Measurements from ENCODE around the gene RPL9. TPM values are rescaled to one million over a fixed set of nuclear protein-coding genes. Genes with fewer than 3 reads are reported as not detected.
A peak's percentile ranks its signal among the peaks of the same experiment; 100 is the strongest.

RPL9 gene
- total RNA-seq, 1 donor: 3,884 TPM

- no peak for TF ChIP-seq CTCF (IDR thresholded peaks at IDR 0.05; ENCODE audit: insufficient read depth, low read length)
Observed at GRCh38 chr4:39452153-39452859, 6.4 kb downstream of the RPL9 start.

GRCh38 chr4:39451423-39452023 is 7.2 kb downstream of the RPL9 start:
- H3K4me3 ChIP-seq (ENCODE audit: low read depth, low read length): no peak overlapping the region
- TF ChIP-seq CTCF (IDR thresholded peaks at IDR 0.05; ENCODE audit: insufficient read depth, low read length): no peak
- DNase-seq (ENCODE audit: low read depth): no peak

More at GRCh38 chr4:39452153-39452859, 6.4 kb downstream of the RPL9 start:
- H3K4me3 ChIP-seq (ENCODE audit: low read depth, low read length): no peak overlapping the region
- DNase-seq (ENCODE audit: low read depth): no peak

DNA sequence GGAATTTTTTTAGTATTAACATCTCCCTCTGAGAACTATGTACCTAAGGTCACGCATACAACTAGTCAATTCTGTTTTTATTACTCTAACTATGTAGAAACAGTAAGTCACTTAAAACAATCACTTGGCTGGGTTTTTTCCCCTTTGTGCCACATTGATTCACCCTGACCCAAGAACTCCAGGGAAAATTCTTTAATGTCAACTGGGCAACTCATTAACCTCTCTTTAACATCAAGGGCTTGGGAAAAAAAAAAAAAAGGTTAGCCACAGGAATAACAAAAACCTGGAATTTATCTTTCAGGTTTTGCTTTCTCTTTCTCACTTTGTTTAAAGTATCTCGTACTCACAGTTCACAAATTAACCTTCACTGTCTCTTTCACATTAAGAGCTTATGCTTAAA is 8.1 kb downstream of the RPL9 start:
- H3K4me3 ChIP-seq (ENCODE audit: low read depth, low read length): no peak overlapping the region
- DNase-seq (ENCODE audit: low read depth): no peak
- no peak for TF ChIP-seq CTCF (IDR thresholded peaks at IDR 0.05; ENCODE audit: insufficient read depth, low read length)

DNA sequence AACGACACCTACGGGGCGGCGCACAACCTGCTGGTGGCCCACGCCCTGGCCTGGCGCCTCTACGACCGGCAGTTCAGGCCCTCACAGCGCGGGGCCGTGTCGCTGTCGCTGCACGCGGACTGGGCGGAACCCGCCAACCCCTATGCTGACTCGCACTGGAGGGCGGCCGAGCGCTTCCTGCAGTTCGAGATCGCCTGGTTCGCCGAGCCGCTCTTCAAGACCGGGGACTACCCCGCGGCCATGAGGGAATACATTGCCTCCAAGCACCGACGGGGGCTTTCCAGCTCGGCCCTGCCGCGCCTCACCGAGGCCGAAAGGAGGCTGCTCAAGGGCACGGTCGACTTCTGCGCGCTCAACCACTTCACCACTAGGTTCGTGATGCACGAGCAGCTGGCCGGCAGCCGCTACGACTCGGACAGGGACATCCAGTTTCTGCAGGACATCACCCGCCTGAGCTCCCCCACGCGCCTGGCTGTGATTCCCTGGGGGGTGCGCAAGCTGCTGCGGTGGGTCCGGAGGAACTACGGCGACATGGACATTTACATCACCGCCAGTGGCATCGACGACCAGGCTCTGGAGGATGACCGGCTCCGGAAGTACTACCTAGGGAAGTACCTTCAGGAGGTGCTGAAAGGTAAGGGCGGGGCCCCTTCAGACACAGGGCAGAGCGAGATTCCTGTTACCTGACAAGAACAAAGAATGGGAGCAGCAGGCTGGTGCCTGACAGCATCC is 11.7 kb downstream of the RPL9 start:
- DNase-seq (ENCODE audit: low read depth): peak; percentile 40
- H3K4me3 ChIP-seq (ENCODE audit: low read depth, low read length): peak overlapping the region; percentile 44
- peak; percentile 45 for TF ChIP-seq CTCF (IDR thresholded peaks at IDR 0.05; ENCODE audit: insufficient read depth, low read length)

DNA sequence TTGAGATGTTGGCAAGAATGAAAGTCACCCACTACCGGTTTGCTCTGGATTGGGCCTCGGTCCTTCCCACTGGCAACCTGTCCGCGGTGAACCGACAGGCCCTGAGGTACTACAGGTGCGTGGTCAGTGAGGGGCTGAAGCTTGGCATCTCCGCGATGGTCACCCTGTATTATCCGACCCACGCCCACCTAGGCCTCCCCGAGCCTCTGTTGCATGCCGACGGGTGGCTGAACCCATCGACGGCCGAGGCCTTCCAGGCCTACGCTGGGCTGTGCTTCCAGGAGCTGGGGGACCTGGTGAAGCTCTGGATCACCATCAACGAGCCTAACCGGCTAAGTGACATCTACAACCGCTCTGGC is 12.3 kb downstream of the RPL9 start:
- no peak for DNase-seq (ENCODE audit: low read depth)
- TF ChIP-seq CTCF (IDR thresholded peaks at IDR 0.05; ENCODE audit: insufficient read depth, low read length): no peak
- peak overlapping the region; percentile 44 for H3K4me3 ChIP-seq (ENCODE audit: low read depth, low read length)

DNA sequence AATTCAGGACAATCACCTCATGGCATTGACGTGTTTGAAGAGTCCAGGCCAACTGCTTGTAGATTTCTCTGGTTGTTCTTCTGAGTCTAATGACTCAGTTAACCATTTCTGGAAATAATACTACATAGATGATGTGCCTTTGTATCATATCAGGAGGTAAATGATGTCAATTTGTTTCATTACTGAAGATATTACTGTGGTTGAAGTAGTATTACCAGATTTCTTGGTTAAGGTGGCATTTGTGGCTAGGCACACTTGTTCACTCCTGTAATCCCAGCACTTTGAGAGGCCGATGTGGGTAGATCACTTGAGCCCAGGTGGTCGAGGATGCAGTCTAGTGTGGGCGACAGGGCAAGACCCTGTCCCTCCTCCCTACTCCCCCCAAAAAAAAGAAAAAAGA is 15.7 kb downstream of the RPL9 start:
- no peak overlapping the region for H3K4me3 ChIP-seq (ENCODE audit: low read depth, low read length)
- no peak for DNase-seq (ENCODE audit: low read depth)
- TF ChIP-seq CTCF (IDR thresholded peaks at IDR 0.05; ENCODE audit: insufficient read depth, low read length): no peak

All from fibroblast of the aortic adventitia (primary cell).